Erythroblast (primary cell): Measurements from ENCODE around the gene LRMDA.

Experiments used
- GATA1 ChIP-seq: IDR thresholded peaks from 2 replicates; pipeline ENCODE4 v1.6.1; 2011; ENCODE audit warnings: low read depth, mild to moderate bottlenecking, control low read depth, low read length, moderate library complexity
- POLR2A ChIP-seq: IDR thresholded peaks from 2 replicates; pipeline ENCODE4 v1.6.1; 2011; ENCODE audit warnings: mild to moderate bottlenecking, low read length

GRCh38 chr10:75392271-75392670, 39.2 kb upstream of the LRMDA start:
- TF ChIP-seq POLR2A = no peak
- TF ChIP-seq GATA1 = no peak
